NT2/D1 (cell line): ENCODE data around the gene BLACAT1.

Experiments used
- DNase-seq: peaks from one replicate; pipeline ENCODE4 v3.0.0-alpha.2; 2011; ENCODE audit warnings: low read depth, low spot score
- H3K27me3 ChIP-seq: 2 replicates; pipeline ENCODE4 v1.6.0; 2011; ENCODE audit warnings: mild to moderate bottlenecking; ENCODE audit not compliant: insufficient read length, insufficient read depth
- H3K36me3 ChIP-seq: 2 replicates; pipeline ENCODE4 v1.6.1; 2011; ENCODE audit warnings: mild to moderate bottlenecking, low read length, mixed read lengths; ENCODE audit not compliant: insufficient read depth, insufficient read length
- H3K4me1 ChIP-seq: 2 replicates; pipeline ENCODE4 v1.5.1; 2011; ENCODE audit not compliant: insufficient read depth, insufficient read length
- H3K4me3 ChIP-seq: 2 replicates; pipeline ENCODE4 v1.5.1; 2011; ENCODE audit warnings: low read depth; ENCODE audit not compliant: insufficient read length
- H3K9ac ChIP-seq: 2 replicates; pipeline ENCODE4 v1.6.0; 2011; ENCODE audit warnings: low read depth; ENCODE audit not compliant: insufficient read length
- H3K9me3 ChIP-seq: 2 replicates; pipeline ENCODE4 v1.5.1; 2011; ENCODE audit warnings: mild to moderate bottlenecking, low read length; ENCODE audit not compliant: insufficient read depth
- SUZ12 ChIP-seq: IDR thresholded peaks from 2 replicates; pipeline ENCODE4 v1.6.1; 2011; ENCODE audit not compliant: insufficient read length, insufficient read depth; ENCODE audit errors: extremely low read depth
- YY1 ChIP-seq: IDR thresholded peaks from 2 replicates; pipeline ENCODE4 v1.6.1; 2011; ENCODE audit not compliant: insufficient read length, insufficient read depth
- ZNF274 ChIP-seq: IDR thresholded peaks from 2 replicates; pipeline ENCODE4 v1.6.1; 2011; ENCODE audit warnings: mild to moderate bottlenecking, low read depth, low read length

BLACAT1 gene

GRCh38 chr1:205499789-205500188 lies 43.9 kb upstream of the BLACAT1 start:
- no peak for DNase-seq
- H3K36me3 ChIP-seq, result no peaks in the 10 kb centered on the region
- no peaks in the 10 kb centered on the region for H3K9me3 ChIP-seq
- no peaks in the 10 kb centered on the region for H3K27me3 ChIP-seq
- no peak overlapping the region for H3K9ac ChIP-seq
- H3K4me3 ChIP-seq, result no peak overlapping the region
- H3K4me1 ChIP-seq, result peaks cover 13% of the 10 kb centered on the region
- TF ChIP-seq SUZ12, result no peak
- no peak for TF ChIP-seq YY1
- no peak for TF ChIP-seq ZNF274

- TF ChIP-seq ZNF274 (no peak), YY1 (no peak), SUZ12 (no peak)
Observed at GRCh38 chr1:205497351-205497750, 41.5 kb upstream of the BLACAT1 start.

GRCh38 chr1:205496661-205497060 lies 40.8 kb upstream of the BLACAT1 start:
- H3K36me3 ChIP-seq, result no peaks in the 10 kb centered on the region
- peaks cover 28% of the 10 kb centered on the region for H3K4me1 ChIP-seq
- H3K9ac ChIP-seq, result no peak overlapping the region
- TF ChIP-seq ZNF274 (no peak), YY1 (no peak), SUZ12 (no peak)
- H3K9me3 ChIP-seq, result no peaks in the 10 kb centered on the region
- DNase-seq, result no peak
- no peaks in the 10 kb centered on the region for H3K27me3 ChIP-seq
- no peak overlapping the region for H3K4me3 ChIP-seq

More at GRCh38 chr1:205497351-205497750, 41.5 kb upstream of the BLACAT1 start:
- Histone ChIP-seq H3K9me3 (no peaks in the 10 kb centered on the region), H3K36me3 (no peaks in the 10 kb centered on the region), H3K9ac (no peak overlapping the region), H3K4me1 (peaks cover 23% of the 10 kb centered on the region), H3K27me3 (no peaks in the 10 kb centered on the region), H3K4me3 (no peak overlapping the region)
- no peak for DNase-seq

- no peaks in the 10 kb centered on the region for H3K27me3 ChIP-seq
- no peak overlapping the region for H3K4me3 ChIP-seq
- H3K9ac ChIP-seq, result peak overlapping the region; percentile 22
- peaks cover 31% of the 10 kb centered on the region for H3K4me1 ChIP-seq
- no peaks in the 10 kb centered on the region for H3K36me3 ChIP-seq
- no peak for DNase-seq
- no peak for TF ChIP-seq SUZ12
- TF ChIP-seq ZNF274, result no peak
- no peak for TF ChIP-seq YY1
- H3K9me3 ChIP-seq, result no peaks in the 10 kb centered on the region
Observed at GRCh38 chr1:205495237-205495823, 39.5 kb upstream of the BLACAT1 start.

GRCh38 chr1:205494115-205494514 lies 38.3 kb upstream of the BLACAT1 start:
- H3K4me1 ChIP-seq, result peaks cover 31% of the 10 kb centered on the region
- no peak overlapping the region for H3K4me3 ChIP-seq
- DNase-seq, result no peak
- no peaks in the 10 kb centered on the region for H3K9me3 ChIP-seq
- no peaks in the 10 kb centered on the region for H3K36me3 ChIP-seq
- H3K9ac ChIP-seq, result no peak overlapping the region
- H3K27me3 ChIP-seq, result no peaks in the 10 kb centered on the region
- no peak for TF ChIP-seq YY1
- no peak for TF ChIP-seq SUZ12
- TF ChIP-seq ZNF274, result no peak

GRCh38 chr1:205493241-205494085 lies 37.6 kb upstream of the BLACAT1 start:
- DNase-seq, result no peak
- peaks cover 31% of the 10 kb centered on the region for H3K4me1 ChIP-seq
- TF ChIP-seq SUZ12 (no peak), YY1 (no peak), ZNF274 (no peak)
- H3K27me3 ChIP-seq, result no peaks in the 10 kb centered on the region
- H3K9me3 ChIP-seq, result no peaks in the 10 kb centered on the region
- no peaks in the 10 kb centered on the region for H3K36me3 ChIP-seq
- H3K9ac ChIP-seq, result peak overlapping the region; percentile 29
- no peak overlapping the region for H3K4me3 ChIP-seq

- DNase-seq, result no peak
- Histone ChIP-seq H3K4me3 (no peak overlapping the region), H3K9ac (peak overlapping the region; percentile 29), H3K36me3 (no peaks in the 10 kb centered on the region), H3K9me3 (no peaks in the 10 kb centered on the region), H3K27me3 (no peaks in the 10 kb centered on the region), H3K4me1 (peaks cover 31% of the 10 kb centered on the region)
- TF ChIP-seq ZNF274 (no peak), YY1 (no peak), SUZ12 (no peak)
Observed at GRCh38 chr1:205492774-205493173, 36.9 kb upstream of the BLACAT1 start.
